EH (cell line): ENCODE results near the gene OXLD1.

ENCODE experiments used
- DNase-seq: peaks from one replicate; pipeline ENCODE4 v3.0.0-alpha.2; 2015; ENCODE audit warnings: low read depth

The OXLD1 gene

GRCh38 chr17:81616877-81617276 lies 49.5 kb downstream of the OXLD1 start:
- DNase-seq = no peak

GRCh38 chr17:81615401-81615930 lies 50.9 kb downstream of the OXLD1 start:
- DNase-seq = no peak
